ENCODE data around the gene TEKT1. TPM values are rescaled to one million over a fixed set of nuclear protein-coding genes. Genes with fewer than 3 reads are reported as not detected.

TEKT1 gene
- total RNA-seq, 4 donors from 2014 or later, result not detected

DNA sequence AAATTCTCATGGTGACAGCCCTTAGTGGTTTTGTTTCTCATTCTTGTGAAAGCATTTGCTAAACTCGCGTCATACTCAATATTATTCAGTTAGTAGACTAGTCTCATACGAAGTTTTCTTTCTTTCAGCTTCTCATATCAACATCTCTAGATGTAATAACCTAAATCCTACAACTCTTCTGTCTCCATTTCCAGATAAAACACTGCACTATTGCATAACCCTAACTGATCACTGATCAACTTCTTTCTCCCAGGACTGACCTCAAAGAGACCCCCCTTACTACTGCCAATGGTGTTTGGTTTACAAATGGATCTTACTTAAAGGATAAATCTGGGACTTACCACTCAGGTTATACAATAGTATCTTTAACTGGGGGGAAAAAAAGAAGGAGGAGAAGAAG is 36.3 kb upstream of the TEKT1 start:
- H3K4me3 ChIP-seq (ENCODE audit: low read depth, poor library complexity, severe bottlenecking), result no peak overlapping the region
- no peak for TF ChIP-seq POLR2A (IDR thresholded peaks at IDR 0.05)
- TF ChIP-seq, protein P1, sequence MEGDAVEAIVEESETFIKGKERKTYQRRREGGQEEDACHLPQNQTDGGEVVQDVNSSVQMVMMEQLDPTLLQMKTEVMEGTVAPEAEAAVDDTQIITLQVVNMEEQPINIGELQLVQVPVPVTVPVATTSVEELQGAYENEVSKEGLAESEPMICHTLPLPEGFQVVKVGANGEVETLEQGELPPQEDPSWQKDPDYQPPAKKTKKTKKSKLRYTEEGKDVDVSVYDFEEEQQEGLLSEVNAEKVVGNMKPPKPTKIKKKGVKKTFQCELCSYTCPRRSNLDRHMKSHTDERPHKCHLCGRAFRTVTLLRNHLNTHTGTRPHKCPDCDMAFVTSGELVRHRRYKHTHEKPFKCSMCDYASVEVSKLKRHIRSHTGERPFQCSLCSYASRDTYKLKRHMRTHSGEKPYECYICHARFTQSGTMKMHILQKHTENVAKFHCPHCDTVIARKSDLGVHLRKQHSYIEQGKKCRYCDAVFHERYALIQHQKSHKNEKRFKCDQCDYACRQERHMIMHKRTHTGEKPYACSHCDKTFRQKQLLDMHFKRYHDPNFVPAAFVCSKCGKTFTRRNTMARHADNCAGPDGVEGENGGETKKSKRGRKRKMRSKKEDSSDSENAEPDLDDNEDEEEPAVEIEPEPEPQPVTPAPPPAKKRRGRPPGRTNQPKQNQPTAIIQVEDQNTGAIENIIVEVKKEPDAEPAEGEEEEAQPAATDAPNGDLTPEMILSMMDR (IDR thresholded peaks at IDR 0.05), result no peak
- WGBS, 2 donors, result 55 to 71% methylated on average over 3 of the region's 3 CpGs
- intact Hi-C loops (cut with DNase I; ENCODE audit: low total_unique reads), result no loop called here
- no peak for DNase-seq (ENCODE audit: low spot score in 2 of 2)

DNA sequence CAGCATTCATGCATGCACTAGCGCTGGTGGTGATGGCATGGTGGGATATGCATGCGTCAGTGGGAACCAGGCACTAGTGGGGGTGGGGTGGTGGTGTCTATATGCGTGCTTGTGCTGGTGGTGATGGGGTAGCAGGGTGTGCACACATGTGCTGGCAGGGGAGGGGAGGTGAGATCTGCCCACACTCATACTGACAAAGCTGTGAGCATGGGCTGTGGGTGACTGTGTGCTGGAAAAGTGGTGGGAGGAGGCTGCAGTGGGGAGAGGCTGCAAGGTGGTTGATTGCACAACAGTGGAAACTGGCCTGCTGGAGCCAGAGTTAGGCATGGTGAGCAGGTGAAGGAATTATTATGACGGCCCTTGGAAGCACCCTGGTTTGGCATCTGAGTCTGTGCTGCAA is 31.3 kb upstream of the TEKT1 start:
- TF ChIP-seq, protein P1 (IDR thresholded peaks at IDR 0.05), result no peak
- TF ChIP-seq POLR2A (IDR thresholded peaks at IDR 0.05), result no peak
- no peak overlapping the region for H3K4me3 ChIP-seq (ENCODE audit: low read depth, poor library complexity, severe bottlenecking)
- no peak for DNase-seq (ENCODE audit: low spot score in 2 of 2)
- WGBS, 2 donors, result 80 to 86% methylated on average over 4 of the region's 4 CpGs
- intact Hi-C loops (cut with DNase I; ENCODE audit: low total_unique reads), result no loop called here

DNA sequence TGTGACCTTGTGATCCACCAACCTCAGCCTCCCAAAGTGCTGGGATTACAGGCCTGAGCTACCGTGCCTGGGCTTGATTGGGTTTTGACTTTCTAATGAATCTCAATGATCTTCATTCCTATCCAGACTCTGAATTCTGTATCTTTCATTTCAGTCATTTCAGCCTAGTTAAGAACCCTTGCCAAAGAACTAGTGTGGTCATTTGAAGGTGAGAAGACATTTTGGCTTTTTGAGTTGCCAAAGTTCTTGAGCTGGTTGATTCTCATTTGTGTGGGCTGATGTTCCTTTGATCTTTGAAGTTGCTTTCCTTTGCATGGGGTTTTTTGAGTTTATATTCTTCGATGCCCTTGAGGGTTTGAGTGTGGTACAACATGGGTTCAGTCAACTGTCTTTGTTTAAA is 30.6 kb upstream of the TEKT1 start:
- H3K4me3 ChIP-seq (ENCODE audit: low read depth, poor library complexity, severe bottlenecking), result no peak overlapping the region
- TF ChIP-seq POLR2A (IDR thresholded peaks at IDR 0.05), result no peak
- TF ChIP-seq, protein P1 (IDR thresholded peaks at IDR 0.05), result no peak
- DNase-seq (ENCODE audit: low spot score in 2 of 2), result no peak
- 75 to 84% methylated on average over 2 of the region's 2 CpGs for WGBS, 2 donors
- intact Hi-C loops (cut with DNase I; ENCODE audit: low total_unique reads), result no loop called here

DNA sequence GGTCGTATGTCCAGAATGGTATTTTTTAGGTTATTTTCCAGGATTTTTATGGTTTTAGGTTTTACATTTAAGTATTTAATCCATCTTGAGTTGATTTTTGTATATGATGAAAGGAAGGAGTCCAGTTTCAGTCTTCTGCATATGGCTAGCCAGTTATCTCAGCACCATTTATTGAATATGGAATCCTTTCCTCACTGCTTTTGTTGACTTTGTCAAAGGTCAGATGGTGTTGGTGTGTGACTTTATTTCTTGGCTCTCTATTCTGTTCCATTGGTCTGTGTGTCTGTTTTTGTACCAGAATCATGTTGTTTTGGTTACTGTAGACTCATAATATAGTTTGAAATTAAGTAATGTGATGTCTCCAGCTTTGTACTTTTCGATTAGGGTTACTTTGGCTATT is 26.4 kb upstream of the TEKT1 start:
- H3K4me3 ChIP-seq (ENCODE audit: low read depth, poor library complexity, severe bottlenecking), result no peak overlapping the region
- WGBS, 2 donors, result 85 to 91% methylated on average over 2 of the region's 2 CpGs
- intact Hi-C loops (cut with DNase I; ENCODE audit: low total_unique reads), result no loop called here
- no peak for TF ChIP-seq POLR2A (IDR thresholded peaks at IDR 0.05)
- TF ChIP-seq, protein P1 (IDR thresholded peaks at IDR 0.05), result no peak
- DNase-seq (ENCODE audit: low spot score in 2 of 2), result no peak

DNA sequence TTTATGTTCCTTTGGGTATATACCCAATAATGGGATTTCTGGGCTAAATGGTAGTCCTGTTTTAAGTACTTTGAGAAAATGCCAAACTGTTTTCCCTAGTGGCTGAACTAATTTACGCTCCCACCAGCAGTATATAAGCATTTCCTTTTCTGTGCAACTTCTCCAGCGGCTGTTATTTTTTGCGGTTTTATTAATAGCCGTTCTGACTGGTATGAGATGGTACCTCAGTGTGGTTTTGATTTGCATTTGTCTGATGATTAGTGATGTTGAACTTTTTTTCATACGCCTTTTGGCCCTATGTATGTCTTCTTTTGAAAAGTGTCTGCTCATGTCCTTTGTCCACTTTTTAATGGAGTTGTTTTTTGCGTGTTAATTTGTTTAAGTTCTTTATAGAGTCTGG is 25.8 kb upstream of the TEKT1 start:
- no peak for DNase-seq (ENCODE audit: low spot score in 2 of 2)
- H3K4me3 ChIP-seq (ENCODE audit: low read depth, poor library complexity, severe bottlenecking), result no peak overlapping the region
- intact Hi-C loops (cut with DNase I; ENCODE audit: low total_unique reads), result no loop called here
- 72 to 77% methylated on average over 6 of the region's 6 CpGs for WGBS, 2 donors
- TF ChIP-seq POLR2A (IDR thresholded peaks at IDR 0.05), result no peak
- TF ChIP-seq, protein P1 (IDR thresholded peaks at IDR 0.05), result no peak

DNA sequence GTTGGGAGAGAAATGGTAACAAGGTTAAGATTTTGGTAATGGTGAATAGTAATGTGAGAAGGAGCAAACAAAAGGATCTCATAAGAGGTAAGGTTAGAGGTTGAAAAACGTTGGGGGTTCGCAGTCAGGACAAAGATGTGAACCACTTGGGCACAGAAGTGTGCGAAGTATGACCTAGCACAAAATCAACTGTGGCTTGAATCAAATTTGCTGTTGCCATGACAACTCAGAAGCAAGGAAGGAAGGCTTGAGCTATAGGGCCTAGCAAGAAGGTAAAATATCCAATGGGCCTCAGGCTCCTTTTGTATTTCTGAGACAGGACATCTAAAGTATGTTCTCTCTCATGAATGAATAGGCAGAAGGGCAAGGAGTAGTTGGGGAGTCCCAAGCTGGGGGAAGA is 24.5 kb upstream of the TEKT1 start:
- WGBS, 2 donors, result 84 to 86% methylated on average over 3 of the region's 3 CpGs
- TF ChIP-seq POLR2A (IDR thresholded peaks at IDR 0.05), result no peak
- TF ChIP-seq, protein P1 (IDR thresholded peaks at IDR 0.05), result no peak
- no peak for DNase-seq (ENCODE audit: low spot score in 2 of 2)
- H3K4me3 ChIP-seq (ENCODE audit: low read depth, poor library complexity, severe bottlenecking), result no peak overlapping the region
- intact Hi-C loops (cut with DNase I; ENCODE audit: low total_unique reads), result no loop called here

Data from lower leg skin (tissue), 4 donors.